Inferior parietal cortex (tissue), 1 donor: ENCODE measurements around the gene TSPAN11.

Source experiments
- DNase-seq: peaks from one replicate; pipeline ENCODE4 v3.0.0-alpha.2; 2016; ENCODE audit errors: extremely low spot score

TSPAN11 gene

DNA sequence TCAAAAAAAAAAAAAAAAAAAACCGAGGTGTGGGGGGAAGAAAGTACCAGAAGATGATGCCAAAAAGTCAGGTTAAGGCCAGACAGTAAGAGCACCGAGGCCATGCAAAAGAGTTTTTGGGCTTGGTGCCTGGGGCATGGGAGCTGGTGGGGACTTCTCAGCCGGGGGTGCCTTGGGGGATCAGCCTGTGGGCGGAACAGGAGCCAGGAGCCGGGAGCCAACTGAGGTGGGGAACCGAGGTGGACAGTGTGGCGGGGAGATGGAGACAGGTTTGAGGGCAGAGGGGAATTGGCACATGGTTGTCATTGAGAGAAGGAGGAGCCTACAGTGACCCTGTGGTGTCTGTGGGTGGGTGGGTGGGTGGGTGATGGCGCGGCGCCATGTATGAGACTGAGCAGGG is 33.2 kb downstream of the TSPAN11 start:
- DNase-seq: no peak

DNA sequence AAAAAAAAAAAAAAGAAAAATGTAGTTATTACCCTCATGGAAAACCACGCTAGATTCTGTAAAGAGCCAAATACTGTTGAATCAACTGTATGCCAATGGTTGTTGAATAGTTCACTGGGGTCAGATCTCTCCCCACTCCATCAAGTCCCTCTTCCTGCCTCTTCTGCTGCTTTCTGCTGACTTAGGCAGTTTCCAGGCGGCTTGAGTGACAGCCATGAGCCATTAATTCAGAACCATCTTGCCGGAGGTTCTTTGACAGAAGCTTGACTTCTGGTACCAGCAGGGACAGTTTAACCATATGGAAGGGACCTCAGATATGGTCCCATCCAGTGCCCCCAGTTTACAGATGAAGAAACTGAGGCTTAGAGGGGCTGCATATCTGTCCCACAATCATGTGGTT is 34.5 kb downstream of the TSPAN11 start:
- DNase-seq: no peak

DNA sequence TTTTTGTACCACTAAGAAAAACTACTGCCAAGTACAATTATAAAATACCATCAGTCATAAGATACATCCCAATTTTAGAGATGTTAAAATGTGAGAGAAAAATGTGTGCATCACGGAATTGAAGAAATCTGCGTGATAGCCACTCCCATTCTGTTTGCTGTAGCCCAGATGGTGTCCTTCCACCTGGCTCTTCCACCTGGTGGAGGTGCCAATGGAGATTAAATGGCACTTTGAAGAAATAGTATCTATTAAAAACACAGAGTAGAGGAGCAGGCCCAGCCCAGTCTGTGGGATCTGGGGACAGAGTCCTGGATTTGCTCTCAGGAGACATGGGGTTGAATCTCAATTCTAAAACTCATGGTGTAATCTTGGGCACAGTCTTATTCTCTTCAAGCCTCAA is 35.5 kb downstream of the TSPAN11 start:
- DNase-seq: no peak

DNA sequence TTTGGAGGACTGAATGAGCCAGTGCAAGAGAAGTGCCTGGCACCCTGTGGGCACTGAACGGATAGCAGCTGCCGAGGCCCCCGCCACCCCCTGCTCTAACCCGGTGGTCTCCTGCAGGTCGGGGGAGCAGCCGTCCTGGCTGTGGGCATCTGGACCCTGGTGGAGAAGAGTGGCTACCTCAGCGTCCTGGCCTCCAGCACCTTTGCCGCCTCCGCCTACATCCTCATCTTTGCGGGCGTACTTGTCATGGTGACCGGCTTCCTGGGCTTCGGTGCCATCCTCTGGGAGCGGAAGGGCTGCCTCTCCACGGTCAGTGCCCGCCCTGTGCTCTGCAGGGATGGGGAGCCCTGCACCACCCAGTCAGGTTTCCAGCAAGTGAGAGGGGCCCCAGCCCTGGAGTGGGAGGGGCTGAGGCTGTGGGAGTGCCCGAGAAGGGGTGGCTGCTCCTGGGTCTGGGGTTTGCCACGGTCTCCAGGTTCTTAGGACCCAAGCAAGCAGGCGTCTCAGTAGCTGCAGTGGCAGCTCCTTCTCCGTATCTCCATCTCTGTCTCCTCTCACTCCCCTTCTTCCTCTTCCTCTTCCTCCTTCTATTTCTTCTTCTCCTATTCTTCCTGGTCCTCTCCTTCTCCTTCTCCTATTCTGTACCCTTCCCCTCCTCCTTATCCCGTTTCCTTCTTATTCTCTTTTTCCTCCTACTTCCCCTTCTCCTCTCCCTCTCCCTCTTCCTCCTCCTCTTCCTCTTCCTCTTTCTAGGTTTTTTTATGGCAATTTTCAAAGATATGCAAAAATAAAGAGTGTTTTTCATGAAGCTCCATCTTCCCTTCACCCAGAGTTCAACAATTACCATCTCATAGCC is 37.4 kb downstream of the TSPAN11 start:
- no peak for DNase-seq

DNA sequence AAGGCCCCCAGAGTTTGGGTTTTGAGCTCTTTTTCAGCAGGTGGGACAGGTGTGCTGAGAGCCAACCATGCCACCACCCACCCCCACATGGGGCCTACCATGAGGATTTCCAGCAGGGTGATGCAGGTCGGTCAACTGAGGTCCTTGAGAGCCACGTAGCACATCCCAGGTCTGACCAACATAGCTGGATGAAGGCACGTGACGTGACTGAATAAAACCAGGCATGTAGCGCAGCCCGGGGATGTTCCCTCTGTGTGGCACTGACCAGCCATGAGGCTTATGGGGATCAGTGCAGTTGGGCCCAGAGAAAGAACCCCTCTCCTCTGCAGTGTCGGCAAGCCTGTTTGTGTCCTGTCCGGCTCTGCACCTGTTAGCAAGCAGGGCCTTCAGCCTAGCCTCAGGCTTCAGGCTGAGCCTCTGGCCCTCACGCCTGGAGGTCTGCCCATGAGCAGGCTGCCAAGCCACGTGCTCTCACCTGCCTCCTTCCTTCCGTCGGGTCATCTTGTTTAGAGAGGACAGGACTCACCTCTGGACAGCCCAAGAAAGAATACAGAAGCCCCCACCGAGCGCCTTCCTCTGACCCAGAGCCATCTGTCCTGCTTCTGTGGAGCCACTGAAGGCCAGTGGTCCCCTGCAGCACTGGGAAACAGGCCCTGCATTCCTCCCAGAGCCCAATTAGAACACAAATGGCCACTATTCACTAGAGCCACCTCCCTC is 38.5 kb downstream of the TSPAN11 start:
- DNase-seq: no peak

DNA sequence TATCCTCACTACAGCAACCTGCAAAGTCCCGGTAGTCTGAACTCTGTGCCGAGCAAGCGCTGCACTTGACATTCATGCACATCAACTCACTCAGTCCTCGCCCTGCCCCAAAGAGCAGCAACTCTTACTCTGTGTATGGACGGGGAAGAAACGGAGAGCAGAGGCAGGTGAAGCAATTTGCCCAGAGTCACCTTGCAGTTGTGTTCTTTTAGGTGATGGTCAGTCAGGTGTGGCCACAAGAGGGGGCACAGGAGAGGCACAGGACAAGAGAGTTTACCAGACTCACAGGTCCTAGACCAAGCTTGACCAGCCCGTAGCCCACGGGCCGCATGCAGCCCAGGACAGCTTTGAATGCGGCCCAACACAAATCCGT is 39.1 kb downstream of the TSPAN11 start:
- no peak for DNase-seq

DNA sequence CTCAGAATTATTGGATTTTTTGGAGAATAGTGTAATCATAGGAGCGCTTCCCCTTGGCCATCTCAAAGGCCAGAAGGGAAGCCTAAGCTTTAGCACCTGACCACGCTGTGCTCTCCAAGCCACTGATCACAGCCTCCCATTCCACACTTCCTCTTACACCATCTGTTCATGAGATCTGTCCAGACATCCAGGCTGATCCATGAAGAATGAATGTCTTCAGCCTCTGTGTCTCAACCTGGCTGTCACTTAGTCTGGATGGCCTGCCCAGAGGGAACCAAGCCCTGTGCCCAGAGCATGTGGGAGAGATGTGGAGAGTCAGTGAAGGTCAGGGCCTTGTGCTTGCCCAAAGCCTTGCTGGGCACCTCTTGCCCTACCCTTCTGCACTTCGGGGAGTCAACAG is 40.5 kb downstream of the TSPAN11 start:
- DNase-seq: no peak

DNA sequence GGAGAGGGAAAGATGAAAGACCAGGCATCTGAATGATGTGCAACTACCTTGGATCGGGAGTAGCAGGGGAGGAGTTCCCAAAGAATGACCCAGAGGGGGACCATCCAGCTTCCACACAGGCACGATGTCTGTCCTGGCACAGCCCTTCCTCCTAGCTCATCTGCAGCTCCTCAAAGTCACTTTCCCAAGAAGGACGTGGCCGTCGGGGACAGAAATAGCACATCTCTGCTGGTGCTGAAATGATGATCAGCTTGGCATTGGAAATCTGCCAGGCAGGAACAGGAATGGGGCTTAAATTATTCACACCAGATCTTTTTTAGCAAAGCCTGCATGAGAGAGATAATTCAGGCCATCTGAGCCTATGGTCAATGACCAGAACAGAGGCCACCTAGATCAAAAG is 41.7 kb downstream of the TSPAN11 start:
- DNase-seq: no peak

DNA sequence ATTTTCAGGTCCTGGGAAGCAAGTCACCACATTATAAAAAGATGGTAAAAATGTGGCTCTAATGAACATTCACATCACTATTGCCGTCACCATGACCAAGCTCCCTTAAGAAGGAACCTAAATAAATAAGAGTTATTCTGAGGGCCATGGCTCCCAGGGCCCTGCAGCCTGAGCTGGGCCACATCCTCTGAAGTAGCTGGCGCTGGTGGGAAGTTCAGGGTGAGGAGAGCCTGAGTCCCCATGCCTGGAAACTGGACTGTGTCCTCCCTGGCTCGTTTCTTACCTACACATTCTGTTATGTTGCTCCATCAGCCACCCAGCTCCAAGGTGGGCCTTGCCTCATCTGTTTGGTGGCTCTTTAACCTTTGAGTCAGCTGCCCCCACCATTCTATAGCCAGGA is 42.5 kb downstream of the TSPAN11 start:
- no peak for DNase-seq

DNA sequence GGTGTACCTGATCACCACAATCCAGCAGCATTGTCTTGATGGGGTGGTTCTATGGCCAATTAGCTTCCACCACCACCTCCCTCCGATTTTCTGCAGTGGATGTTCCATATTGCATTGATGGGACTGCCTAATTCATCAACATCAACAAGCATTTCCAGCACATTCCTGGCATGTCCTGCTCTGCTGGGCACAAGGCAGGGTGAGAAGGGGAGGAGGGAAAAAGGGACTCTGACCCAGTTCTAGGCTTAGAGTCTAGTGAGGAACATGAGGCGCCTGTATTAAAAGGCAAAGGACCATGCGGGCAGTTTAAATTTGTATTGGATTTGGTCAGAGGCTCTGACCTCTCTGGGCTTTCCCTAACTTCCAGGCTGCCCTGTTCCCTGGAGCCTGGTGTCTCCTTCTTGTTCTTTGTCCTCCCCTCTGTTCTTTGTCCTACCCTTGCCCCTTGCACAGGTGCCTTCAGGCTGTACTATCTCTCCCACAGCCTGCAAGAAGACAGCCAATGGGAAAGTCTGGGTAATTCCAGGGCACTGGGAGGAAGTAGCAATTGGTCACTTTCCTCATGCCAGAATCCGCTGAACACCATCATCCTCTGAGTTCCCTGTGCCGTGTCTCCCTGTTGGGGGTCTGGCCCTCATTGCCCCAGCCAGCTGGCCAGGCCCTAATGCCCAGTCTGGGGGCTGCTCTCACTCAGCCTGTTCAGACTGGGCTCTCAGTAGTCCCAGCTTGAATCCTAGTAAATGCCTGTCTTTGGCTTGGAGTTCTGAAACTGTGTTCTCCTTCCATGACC is 43.3 kb downstream of the TSPAN11 start:
- no peak for DNase-seq

DNA sequence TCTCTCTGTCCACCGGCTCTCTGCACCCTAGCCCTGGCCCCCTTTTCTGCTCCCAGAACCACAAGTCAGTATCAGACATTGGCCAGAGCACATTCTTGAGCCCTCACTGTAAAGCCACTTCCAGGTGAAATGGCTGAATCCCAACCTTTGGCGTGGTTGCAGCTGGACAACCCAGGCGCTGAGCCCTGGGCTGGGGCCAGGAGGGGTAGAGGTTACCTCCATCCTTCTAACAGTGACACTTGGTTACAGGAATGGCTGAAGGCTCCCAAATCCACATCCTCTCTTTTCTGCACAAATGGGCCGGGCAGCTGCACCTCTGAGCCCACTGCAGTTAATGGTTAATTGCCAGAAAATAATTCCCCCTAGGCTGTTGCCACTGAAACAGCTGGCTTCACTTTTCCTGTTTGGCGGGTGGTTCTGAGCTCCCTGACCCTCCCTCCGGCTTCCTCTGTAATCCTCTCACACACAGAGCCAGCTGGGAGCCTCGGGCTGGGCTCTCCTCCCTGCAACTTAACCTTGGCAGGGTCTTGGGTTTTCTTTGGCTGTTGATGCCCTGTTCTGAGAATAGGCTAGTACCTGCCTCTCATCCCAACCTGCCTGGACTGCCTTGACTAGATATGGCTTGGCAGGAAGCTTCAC is 44.1 kb downstream of the TSPAN11 start:
- no peak for DNase-seq

DNA sequence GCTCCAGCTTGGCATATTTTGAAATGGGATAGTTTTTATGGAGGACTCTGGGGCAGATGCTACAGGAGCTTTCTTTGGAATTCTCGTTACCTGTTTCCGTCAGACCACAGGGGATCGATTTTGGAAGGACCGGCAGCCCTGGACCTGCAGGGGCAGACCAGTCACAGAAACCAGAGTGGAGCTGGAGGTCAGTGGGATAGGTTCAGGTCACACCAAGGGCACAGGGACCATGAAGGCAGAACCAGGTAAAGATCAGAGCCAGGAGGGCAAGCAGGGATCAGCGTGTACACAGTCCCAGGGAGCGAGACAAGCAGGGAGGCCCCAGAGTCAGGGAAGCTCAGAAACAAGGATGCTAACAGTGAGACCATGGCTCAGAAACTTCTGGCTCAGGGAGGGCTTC is 45.5 kb downstream of the TSPAN11 start:
- DNase-seq: no peak

DNA sequence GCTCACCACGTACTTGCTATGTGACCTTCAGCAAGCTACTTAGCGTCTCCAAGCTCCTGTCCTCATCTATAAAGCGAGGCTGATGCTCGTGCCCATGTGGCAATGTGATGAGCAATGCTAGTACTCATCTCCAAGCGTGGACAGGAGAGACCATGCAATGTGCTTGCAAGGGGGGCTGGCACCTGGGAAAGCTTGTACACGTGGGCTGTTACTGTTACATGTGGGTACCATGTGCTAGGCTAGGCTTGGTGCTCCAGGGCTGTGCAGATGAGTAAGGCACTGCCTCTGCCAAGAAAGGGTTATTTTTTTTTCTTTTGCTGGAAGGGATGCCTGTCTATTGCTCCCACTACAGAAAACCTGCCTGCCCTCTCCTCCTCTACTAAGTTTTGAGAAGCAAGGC is 46.6 kb downstream of the TSPAN11 start:
- peak; percentile 31 for DNase-seq

DNA sequence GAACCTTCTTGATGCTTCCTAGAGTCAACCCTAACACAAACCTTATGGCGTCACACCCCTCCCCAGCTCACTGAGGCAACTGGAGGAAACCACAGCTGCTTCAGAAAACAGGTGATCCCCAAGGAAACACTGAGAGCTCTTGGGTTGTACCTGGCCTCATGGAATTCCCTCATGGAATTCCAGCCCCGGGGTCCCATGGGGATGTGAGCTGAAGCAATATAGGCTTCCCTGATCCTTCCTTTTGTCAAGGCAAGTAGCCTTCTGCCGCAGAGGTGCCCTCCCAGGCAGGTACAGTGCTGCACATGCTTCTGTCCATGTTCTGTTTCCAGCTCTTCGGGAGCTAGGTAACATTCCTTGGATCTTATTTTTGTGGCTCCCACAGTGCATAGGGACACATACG is 47.3 kb downstream of the TSPAN11 start:
- no peak for DNase-seq

DNA sequence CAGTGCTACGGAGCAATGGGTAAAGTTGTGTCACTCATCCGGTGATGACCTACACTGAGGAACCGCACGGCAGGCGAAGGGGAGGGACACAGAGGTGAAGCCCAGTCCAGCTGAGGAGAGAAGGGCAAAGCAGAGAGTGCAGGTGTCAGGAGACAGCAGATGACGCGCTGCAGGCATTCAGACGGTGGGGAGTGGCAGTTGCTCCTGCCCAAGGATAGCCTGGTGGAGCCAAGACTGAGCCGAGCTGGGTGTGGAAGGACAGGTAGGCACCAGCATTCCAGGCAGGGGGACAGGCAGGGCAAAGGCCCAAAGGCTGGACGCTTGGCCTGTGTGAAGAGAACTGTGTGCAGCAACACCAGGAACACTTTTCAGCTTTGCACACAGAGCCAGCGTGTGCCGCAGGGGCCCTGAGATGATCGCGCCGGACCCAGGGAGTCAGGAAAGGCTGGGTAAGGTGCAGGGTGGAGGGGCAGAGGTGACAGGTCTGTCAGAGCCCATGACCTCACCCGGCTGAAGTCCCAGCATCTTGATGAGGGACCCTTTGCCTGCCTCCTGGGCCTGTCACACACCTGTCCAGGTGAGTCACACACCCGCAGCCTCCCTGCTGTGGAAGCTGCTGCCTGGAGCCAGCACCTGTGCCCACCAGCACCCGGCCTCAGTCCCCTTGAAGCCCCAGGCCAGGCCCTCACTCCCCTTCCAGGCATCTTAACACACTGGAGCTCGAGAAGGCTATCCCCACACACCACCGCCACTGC is 48.4 kb downstream of the TSPAN11 start:
- no peak for DNase-seq

DNA sequence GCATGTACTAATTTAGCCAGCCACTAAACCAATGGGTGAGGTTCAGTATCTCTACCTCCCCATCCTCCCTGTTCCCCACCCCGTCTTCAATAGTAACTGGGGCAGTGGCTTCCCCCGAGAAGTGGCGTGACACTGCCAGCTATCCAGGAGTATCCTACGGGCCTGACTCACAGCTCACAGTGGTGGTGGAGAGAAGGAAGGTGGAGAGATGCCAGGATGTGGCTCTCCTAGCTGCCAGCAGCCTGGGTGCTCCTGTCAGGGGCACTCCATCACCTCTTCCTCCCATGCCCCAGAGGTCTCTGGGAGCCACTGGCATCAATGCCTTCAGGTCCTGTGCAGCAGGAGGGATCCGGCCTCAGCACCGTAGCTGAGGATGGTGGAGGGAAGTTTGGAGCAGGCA is 49.0 kb downstream of the TSPAN11 start:
- no peak for DNase-seq

DNA sequence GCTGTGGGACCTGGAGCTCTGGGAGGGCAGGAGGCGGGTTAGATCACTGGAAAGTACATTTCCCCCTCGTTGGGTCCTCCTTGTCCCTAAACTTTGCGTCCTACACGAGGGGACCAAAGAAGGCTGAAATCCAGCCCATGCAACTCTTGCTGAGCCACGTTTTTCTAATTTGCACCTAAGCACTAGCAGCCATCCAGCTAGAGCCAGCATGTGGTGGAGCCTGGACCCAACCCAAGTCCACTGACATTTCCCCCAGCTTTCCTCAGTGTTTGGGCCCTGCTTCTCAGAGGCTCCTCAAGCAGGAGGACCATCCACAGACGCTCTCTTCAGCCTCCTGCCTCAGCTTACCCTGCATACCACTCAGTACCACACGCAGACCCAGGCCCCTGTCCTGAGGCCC is 49.7 kb downstream of the TSPAN11 start:
- DNase-seq: no peak

DNA sequence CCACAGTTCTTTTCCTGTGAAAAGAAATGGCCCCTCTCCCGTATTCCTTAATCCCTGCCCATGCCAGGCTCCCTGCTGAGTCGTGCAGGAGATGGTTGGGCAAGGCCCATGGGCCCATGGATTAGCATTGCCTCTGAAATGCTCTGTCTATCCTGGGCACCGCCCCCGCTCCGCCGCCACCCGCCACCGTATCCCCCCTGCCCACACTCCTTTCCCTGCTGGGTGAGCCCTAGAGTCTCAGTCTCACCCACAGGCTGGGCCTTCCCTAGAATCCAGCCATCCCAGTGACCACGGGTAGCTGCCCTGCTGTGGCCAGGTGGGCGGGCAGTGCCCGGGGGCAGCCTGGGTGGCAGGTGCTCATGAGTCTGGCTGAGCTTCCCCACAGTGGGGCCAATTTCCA is 50.6 kb downstream of the TSPAN11 start:
- DNase-seq: no peak

DNA sequence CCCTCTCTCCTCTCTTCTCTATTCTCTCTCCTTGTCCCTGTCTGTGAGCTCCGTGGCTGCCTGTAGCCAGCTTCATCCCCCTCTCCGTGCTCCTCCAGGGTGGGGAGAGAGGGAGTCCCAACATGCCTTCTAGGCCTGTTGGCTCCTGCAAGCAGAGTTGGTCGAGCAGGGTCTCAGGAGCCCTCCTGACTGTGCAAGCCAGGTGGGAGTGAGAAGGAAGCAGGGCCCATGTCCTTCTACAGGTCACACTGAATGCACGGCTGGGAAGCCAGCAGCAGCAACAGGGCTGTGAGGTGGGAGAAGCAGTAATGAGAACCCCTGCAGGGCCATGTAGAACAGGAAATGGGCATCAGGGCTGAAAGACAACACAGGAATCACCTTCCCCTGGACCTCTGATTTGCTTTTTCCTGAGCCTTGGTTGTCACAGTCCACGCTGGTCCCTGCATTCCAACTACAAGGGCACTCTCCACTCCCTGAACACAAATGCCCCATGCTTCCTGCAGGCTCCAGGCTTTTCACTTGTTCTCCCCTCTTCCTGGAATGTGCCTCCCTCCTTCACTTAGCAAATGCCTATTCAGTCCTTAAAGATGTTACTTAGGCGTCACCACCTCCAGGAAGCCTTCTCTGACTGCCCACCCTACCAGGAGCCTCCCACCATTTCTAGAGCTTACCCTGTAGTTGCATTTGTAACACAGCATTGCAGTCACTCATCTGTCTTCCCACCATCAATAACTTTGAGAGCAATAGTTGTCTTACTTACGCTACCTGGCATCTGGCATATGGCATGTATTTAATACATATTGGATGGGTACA is 51.2 kb downstream of the TSPAN11 start:
- DNase-seq: no peak

DNA sequence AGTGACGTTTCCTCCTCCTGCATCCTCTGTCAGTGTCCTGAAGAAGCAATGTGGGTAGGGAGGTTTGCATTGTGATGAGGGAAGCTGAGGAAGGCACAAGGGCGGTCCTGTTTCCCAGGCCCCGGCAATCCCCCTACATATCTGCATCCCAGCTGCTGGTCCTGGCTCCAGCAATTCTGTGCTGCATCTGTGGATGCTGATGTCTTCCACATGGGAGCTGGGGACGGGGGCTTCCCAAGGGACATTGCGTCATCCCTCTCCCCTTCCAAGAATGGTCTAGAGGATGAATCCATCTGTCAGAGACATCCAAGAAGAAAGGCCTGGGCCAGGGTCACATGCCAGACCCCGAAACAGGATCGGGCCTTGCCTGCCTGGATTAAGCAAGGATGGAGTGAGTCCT is 52.1 kb downstream of the TSPAN11 start:
- DNase-seq: no peak
